Uterus (tissue), 4 donors: Measurements from ENCODE around the gene NR2C2. TPM values are rescaled to one million over a fixed set of nuclear protein-coding genes. Genes with fewer than 3 reads are reported as not detected.

Source experiments
- DNase-seq, 2 donors: peaks; one replicate each; pipeline ENCODE4 v3.0.0-alpha.2; 2019 to 2020
- H3K27ac ChIP-seq, 2 donors: fragments of 200-600 bp; sonication (generic); 1 replicate in 1 of 2; 2 replicates in 1 of 2; pipeline ENCODE4 v1.5.1; 2016 to 2018
- H3K27me3 ChIP-seq, 2 donors: fragments of 200-600 bp; sonication (generic); one replicate each; pipeline ENCODE4 v1.5.1; 2018 to 2019; ENCODE audit warnings: control low read depth in 1 of 2
- H3K36me3 ChIP-seq, 2 donors: fragments of 200-600 bp; sonication (generic); one replicate each; pipeline ENCODE4 v1.5.1; 2019; ENCODE audit warnings: control low read depth in 1 of 2
- H3K4me1 ChIP-seq, 2 donors: fragments of 200-600 bp; sonication (generic); one replicate each; pipeline ENCODE4 v1.5.1; 2018 to 2019; ENCODE audit warnings: control low read depth in 1 of 2
- H3K4me3 ChIP-seq, 2 donors: fragments of 200-600 bp; sonication (generic); 1 replicate in 1 of 2; 2 replicates in 1 of 2; pipeline ENCODE4 v1.5.1; 2018 to 2019; ENCODE audit warnings: mild to moderate bottlenecking in 1 of 2
- H3K9me3 ChIP-seq, 2 donors: fragments of 200-600 bp; sonication (generic); one replicate each; pipeline ENCODE4 v1.5.1; 2019; ENCODE audit warnings: control low read depth in 1 of 2
- POLR2A ChIP-seq, 2 donors: fragments of 450-650 bp; IDR thresholded peaks; one replicate each; pipeline ENCODE4 v1.6.1; 2016; ENCODE audit warnings: antibody characterized with exemption in 2 of 2, mild to moderate bottlenecking in 1 of 2, moderate library complexity in 1 of 2
- intact Hi-C: fragments of 100-400 bp; cut with DNase I; formaldehyde crosslinking; loops from one replicate; pipeline ENCODE4 v1.15.1; 2023; ENCODE audit warnings: low total_unique reads
- total RNA-seq, 4 donors: library from RNA; depleted of rRNA in 3 of 4; stranded (reverse); fragments of >200 nt in 3 of 4; gene quantifications; one replicate each; pipeline versions ENCODE4 v1.1.0 to v1.2.4, GENCODE V29; 2014 to 2023
- TF ChIP-seq, protein P1 (sequence below), 4 experiments: fragments of 200-600 bp in 2 of 4; fragments of 450-650 bp in 2 of 4; sonication (generic) in 2 of 4; IDR thresholded peaks; one replicate each; pipeline ENCODE4 v1.5.1; 2016 to 2019; ENCODE audit warnings: antibody characterized with exemption in 4 of 4, mild to moderate bottlenecking in 2 of 4, moderate library complexity in 1 of 4
- donor health status: DM: yes; HTN: yes; CAD: no.

NR2C2 gene
- total RNA-seq, 4 donors from 2014 or later = 29.7 to 78.3 (median 61.0) TPM

DNA sequence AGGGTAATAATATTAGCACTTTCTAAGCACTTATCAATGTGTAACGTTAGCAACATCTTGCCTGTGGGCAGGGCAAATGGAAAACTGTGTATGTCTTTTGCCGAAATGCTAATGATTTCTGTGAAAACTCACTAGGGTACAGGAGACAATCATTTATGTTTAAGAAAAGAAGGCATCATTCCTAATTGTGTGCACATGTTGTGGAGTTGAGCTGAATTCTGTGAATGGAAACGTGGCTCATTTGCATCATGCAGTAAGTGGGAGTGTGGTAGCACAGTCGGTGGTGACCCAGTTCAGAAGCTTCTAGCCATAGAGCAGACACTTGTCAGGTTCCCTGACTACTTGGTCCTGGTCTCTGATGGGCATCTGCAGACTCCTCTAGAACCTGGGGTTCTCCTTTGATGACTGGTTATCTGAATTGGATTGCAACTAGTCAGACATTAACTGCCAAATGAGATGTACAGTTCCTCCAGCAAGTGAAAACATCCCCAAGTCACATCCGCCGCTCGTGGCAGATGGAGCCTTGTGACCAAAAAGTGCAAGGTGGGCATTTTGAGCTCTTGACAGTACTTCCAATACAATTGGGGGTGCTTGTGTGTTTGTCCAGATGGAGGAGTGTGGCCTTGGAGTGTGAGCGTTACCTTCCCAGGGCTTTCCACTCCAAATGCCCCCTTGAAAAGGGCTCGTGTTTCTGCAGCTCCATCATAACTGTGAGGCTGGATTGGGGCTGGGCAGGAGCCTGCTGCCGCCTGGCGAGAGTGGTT is 96.2 kb downstream of the NR2C2 start:
- Histone ChIP-seq H3K27me3 (no peaks in the 10 kb centered on the region), H3K36me3 (no peaks in the 10 kb centered on the region), H3K4me1 (no peaks in the 10 kb centered on the region), H3K4me3 (no peak overlapping the region), H3K9me3 (no peaks in the 10 kb centered on the region), H3K27ac (no peak overlapping the region)
- DNase-seq = no peak
- TF ChIP-seq, protein P1, sequence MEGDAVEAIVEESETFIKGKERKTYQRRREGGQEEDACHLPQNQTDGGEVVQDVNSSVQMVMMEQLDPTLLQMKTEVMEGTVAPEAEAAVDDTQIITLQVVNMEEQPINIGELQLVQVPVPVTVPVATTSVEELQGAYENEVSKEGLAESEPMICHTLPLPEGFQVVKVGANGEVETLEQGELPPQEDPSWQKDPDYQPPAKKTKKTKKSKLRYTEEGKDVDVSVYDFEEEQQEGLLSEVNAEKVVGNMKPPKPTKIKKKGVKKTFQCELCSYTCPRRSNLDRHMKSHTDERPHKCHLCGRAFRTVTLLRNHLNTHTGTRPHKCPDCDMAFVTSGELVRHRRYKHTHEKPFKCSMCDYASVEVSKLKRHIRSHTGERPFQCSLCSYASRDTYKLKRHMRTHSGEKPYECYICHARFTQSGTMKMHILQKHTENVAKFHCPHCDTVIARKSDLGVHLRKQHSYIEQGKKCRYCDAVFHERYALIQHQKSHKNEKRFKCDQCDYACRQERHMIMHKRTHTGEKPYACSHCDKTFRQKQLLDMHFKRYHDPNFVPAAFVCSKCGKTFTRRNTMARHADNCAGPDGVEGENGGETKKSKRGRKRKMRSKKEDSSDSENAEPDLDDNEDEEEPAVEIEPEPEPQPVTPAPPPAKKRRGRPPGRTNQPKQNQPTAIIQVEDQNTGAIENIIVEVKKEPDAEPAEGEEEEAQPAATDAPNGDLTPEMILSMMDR (IDR thresholded peaks at IDR 0.05) = no peak
- TF ChIP-seq POLR2A (IDR thresholded peaks at IDR 0.05) = no peak
- intact Hi-C loops = no loop called here

DNA sequence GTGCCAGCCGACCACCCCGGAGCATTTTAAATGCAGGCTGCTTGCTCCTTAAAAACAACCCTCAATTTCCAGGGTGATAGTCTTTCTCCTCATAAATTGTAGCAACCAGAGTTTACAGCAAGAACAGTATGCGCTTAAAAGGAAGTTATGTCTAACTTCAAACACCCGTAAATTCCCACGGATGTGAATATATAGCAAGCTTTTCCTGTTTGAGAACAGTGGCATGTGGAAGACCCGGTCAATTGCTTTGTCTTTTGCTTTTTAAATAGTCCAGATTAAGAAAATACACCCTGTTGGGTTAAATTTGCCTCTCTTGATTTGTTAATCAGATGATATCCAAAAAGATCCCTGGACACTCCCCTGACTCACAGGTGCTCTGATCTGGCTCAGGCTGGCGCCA is 96.9 kb downstream of the NR2C2 start:
- Histone ChIP-seq H3K27ac (no peak overlapping the region), H3K36me3 (no peaks in the 10 kb centered on the region)

DNA sequence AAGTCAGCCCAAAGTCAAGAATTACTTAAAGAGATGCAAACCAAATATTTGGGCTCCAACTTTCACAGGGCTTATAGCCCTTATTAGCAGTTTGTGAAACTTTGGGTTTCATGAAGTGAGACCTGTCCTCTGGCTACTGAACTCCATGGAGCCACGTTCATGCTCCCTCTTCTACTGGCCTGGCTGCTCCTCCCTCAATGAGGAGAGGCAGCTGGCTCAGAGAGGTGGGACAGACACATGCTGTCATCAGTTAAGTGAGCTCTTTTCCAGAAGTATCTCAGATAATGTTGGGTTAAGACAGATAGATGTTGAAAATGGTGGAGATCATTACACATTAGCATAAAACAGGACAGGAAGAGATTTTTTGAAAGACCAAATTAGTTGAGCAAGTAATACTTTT is 98.3 kb downstream of the NR2C2 start:
- Histone ChIP-seq H3K9me3 (no peaks in the 10 kb centered on the region), H3K4me1 (no peaks in the 10 kb centered on the region), H3K27me3 (no peaks in the 10 kb centered on the region), H3K27ac (no peak overlapping the region), H3K36me3 (no peaks in the 10 kb centered on the region), H3K4me3 (no peak overlapping the region)
- no peak for TF ChIP-seq POLR2A (IDR thresholded peaks at IDR 0.05)
- TF ChIP-seq, protein P1 (IDR thresholded peaks at IDR 0.05) = no peak
- DNase-seq = no peak
- intact Hi-C loops = no loop called here

More for the DNA sequence above, 96.9 kb downstream of the NR2C2 start:
- no peak for DNase-seq
- Histone ChIP-seq H3K4me1 (no peaks in the 10 kb centered on the region), H3K4me3 (no peak overlapping the region), H3K9me3 (no peaks in the 10 kb centered on the region), H3K27me3 (no peaks in the 10 kb centered on the region)
- TF ChIP-seq, protein P1 (IDR thresholded peaks at IDR 0.05) = no peak
- no peak for TF ChIP-seq POLR2A (IDR thresholded peaks at IDR 0.05)
- intact Hi-C loops = no loop called here

DNA sequence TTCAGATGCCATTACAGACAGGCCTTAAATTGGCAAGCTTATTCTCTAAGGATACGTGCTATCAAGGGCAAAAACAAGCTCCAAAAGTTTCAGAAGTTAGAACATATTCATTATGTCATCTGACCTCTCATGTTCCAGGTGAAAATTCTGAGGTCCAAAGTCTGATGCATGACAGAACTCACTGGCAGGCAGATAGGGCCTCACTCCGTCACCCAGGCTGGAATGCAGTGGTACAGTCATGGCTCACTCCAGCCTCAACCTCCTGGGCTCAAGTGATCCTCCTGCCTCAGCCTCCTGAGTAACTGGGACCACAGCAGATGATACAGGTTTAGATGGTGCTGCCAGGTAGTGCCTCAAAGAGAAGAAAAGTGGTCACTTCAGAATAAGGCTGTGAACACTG is 102.2 kb downstream of the NR2C2 start:
- intact Hi-C loops = no loop called here
- Histone ChIP-seq H3K4me1 (no peaks in the 10 kb centered on the region), H3K9me3 (no peaks in the 10 kb centered on the region), H3K27me3 (no peaks in the 10 kb centered on the region), H3K4me3 (no peak overlapping the region), H3K36me3 (no peaks in the 10 kb centered on the region), H3K27ac (no peak overlapping the region)
- TF ChIP-seq, protein P1 (IDR thresholded peaks at IDR 0.05) = no peak
- TF ChIP-seq POLR2A (IDR thresholded peaks at IDR 0.05) = no peak
- DNase-seq = no peak

DNA sequence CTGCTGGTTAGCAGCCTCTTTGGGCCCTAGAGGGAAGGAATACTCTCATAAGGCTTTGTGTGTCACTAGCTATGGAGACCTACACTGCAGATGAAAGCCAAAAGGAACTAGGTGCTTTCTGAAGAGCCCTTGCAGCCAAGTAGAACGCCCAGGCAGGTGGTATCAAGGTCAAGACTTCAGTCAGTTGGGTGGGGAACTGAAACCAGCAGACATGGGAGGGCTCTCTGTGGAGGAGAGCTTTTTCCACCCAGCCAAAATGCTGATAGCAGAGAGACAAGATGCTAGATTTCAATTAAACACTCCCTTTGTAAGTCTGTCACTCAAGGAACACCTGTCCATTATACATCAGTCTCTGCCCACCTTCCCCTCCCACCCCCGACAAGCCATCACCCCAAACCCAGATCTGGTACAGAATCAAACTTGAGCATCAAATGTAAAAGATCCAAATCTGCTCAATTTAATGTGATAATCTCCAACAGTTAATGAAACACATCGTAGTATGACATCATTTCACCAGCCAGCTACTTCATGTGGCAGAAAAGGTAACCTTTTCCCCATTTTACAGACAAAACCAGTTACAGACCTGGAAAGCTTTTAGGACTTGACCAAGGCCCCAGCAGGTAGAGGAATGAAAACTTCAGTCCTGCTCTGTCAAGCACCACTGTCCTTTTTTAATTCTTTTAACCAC is 103.2 kb downstream of the NR2C2 start:
- intact Hi-C loops = no loop called here
- H3K36me3 ChIP-seq = no peaks in the 10 kb centered on the region
- no peak for DNase-seq

More for the DNA sequence above, 103.2 kb downstream of the NR2C2 start:
- Histone ChIP-seq H3K27me3 (no peaks in the 10 kb centered on the region), H3K27ac (no peak overlapping the region), H3K4me1 (no peaks in the 10 kb centered on the region), H3K4me3 (no peak overlapping the region), H3K9me3 (no peaks in the 10 kb centered on the region)
- TF ChIP-seq POLR2A (IDR thresholded peaks at IDR 0.05) = no peak
- TF ChIP-seq, protein P1 (IDR thresholded peaks at IDR 0.05) = no peak
